ENCODE data around the gene SLC9C1. TPM values are rescaled to one million over a fixed set of nuclear protein-coding genes. Genes with fewer than 3 reads are reported as not detected.

SLC9C1 gene
- total and polyA plus RNA-seq, 9 of the 15 experiments (the other 6 are each of a cell fraction or from before 2014, with no cell fraction given) = not detected

GRCh38 chr3:112341386-112341785 is 47.4 kb upstream of the SLC9C1 start:
- H3K9me1 ChIP-seq (ENCODE audit: control insufficient read depth, insufficient read depth, low read length) = no peaks in the 10 kb centered on the region
- DNase-seq (ENCODE audit: extremely low read depth in 1 of 4, low spot score in 3 of 4) (no peak), ATAC-seq (no peak), FAIRE-seq (no peak)
- H3K4me3 ChIP-seq = no peak overlapping the region
- ChIA-PET POLR2A (no interaction called here), CTCF (ENCODE audit: low intra/inter-chr PET ratio) (no interaction called here)
- TF ChIP-seq CBFB (CRISPR knock-in tag; IDR thresholded peaks at IDR 0.05) (no peak), ZBTB11 (CRISPR knock-in tag; IDR thresholded peaks at IDR 0.05) (no peak), CBX1 (IDR thresholded peaks at IDR 0.05; ENCODE audit: low read depth) (no peak), NR3C1 (CRISPR knock-in tag; IDR thresholded peaks at IDR 0.05) (no peak), XRCC3 (IDR thresholded peaks at IDR 0.05) (no peak), CHCHD3 (CRISPR knock-in tag; IDR thresholded peaks at IDR 0.05) (no peak), ZNF77 (CRISPR knock-in tag; IDR thresholded peaks at IDR 0.05) (no peak), SUPT5H (IDR thresholded peaks at IDR 0.05) (no peak), HMG20A (CRISPR knock-in tag; conservative IDR thresholded peaks at IDR 0.05) (no peak), NFRKB (IDR thresholded peaks at IDR 0.05; ENCODE audit: low read depth) (no peak), COPS2 (conservative IDR thresholded peaks at IDR 0.05) (no peak), NONO (IDR thresholded peaks at IDR 0.05; ENCODE audit: low read depth in 2 of 2, low read length in 1 of 2) (no peak), ZNF133 (CRISPR knock-in tag; IDR thresholded peaks at IDR 0.05) (no peak)
- no peaks in the 10 kb centered on the region for H3K36me3 ChIP-seq (ENCODE audit: control insufficient read depth, insufficient read depth, low read length)
- no peak overlapping the region for H3K4me2 ChIP-seq (ENCODE audit: insufficient read depth, low read length)
- no peak overlapping the region for H2AFZ ChIP-seq (ENCODE audit: low read depth, low read length)
- H4K20me1 ChIP-seq (replicated peaks; ENCODE audit: control insufficient read depth, insufficient read depth, low read length) = no peaks in the 10 kb centered on the region
- no peaks in the 10 kb centered on the region; a peak in 1 of 5 replicates for H3K27me3 ChIP-seq (ENCODE audit: control insufficient read depth in 2 of 2, insufficient read depth in 2 of 2, low read length in 2 of 2)
- H3K27ac ChIP-seq (ENCODE audit: extremely low read depth, low read depth, low read length) = no peak overlapping the region
- H3K9me3 ChIP-seq (replicated peaks; ENCODE audit: control insufficient read depth, insufficient read depth, low read depth, low read length) = no peaks in the 10 kb centered on the region
- H3K4me1 ChIP-seq (replicated peaks in 1 of 2; ENCODE audit: control insufficient read depth in 2 of 2, insufficient read depth in 2 of 2, low read length in 2 of 2) = no peaks in the 10 kb centered on the region
- in situ Hi-C loops (cut with MboI) (no loop called here), intact Hi-C loops (cut with micrococcal nuclease) (no loop called here)
- H3K9ac ChIP-seq (ENCODE audit: insufficient read depth in 1 of 2, low read depth in 2 of 2, low read length in 2 of 2) = no peak overlapping the region
- H3K79me2 ChIP-seq (ENCODE audit: control insufficient read depth, insufficient read depth, low read length) = no peaks in the 10 kb centered on the region
- BruUV-seq (replicated peaks) = no TSS peak
- WGBS (ENCODE audit: insufficient coverage, low coverage, missing lambda C conversion rate) = 0% methylated on average over 2 of the region's 2 CpGs
